ENCODE data around the gene TBX6. TPM values are rescaled to one million over a fixed set of nuclear protein-coding genes. Genes with fewer than 3 reads are reported as not detected.

TBX6 gene
- total and polyA plus RNA-seq, 2 donors = 0.52 to 2.6 TPM

Other genes starting within 250 kb of the TBX6 start
- gene CDIPT, start 228.7 kb downstream of the TBX6 start, total RNA-seq = 44.1 TPM
- gene CDIPT, start 228.7 kb downstream of the TBX6 start, polyA plus RNA-seq = 73.3 TPM
- 0.66 TPM for gene SEZ6L2, start 192.4 kb downstream of the TBX6 start, total RNA-seq
- gene SEZ6L2, start 192.4 kb downstream of the TBX6 start, polyA plus RNA-seq = 0.98 TPM
- 0.09 TPM for gene ASPHD1, start 191.4 kb downstream of the TBX6 start, total RNA-seq
- gene ASPHD1, start 191.4 kb downstream of the TBX6 start, polyA plus RNA-seq = 0.46 TPM
- 4.4 TPM for gene KCTD13, start 165.7 kb downstream of the TBX6 start, total RNA-seq
- gene KCTD13, start 165.7 kb downstream of the TBX6 start, polyA plus RNA-seq = 16.9 TPM
- gene TMEM219, start 129.8 kb downstream of the TBX6 start, total RNA-seq = 61.4 TPM
- gene TMEM219, start 129.8 kb downstream of the TBX6 start, polyA plus RNA-seq = 155 TPM
- gene TAOK2, start 118.1 kb downstream of the TBX6 start, total RNA-seq = 18.5 TPM
- 28.7 TPM for gene TAOK2, start 118.1 kb downstream of the TBX6 start, polyA plus RNA-seq
- 19.9 TPM for gene HIRIP3, start 96.3 kb downstream of the TBX6 start, total RNA-seq
- gene HIRIP3, start 96.3 kb downstream of the TBX6 start, polyA plus RNA-seq = 14.8 TPM
- 48.1 TPM for gene INO80E, start 95.7 kb downstream of the TBX6 start, total RNA-seq
- gene INO80E, start 95.7 kb downstream of the TBX6 start, polyA plus RNA-seq = 84.5 TPM
- gene DOC2A, start 80.9 kb downstream of the TBX6 start, total RNA-seq = 0.24 TPM
- gene DOC2A, start 80.9 kb downstream of the TBX6 start, polyA plus RNA-seq = 1.3 TPM
- not detected for gene C16orf92, start 68.7 kb downstream of the TBX6 start, total RNA-seq
- gene C16orf92, start 68.7 kb downstream of the TBX6 start, polyA plus RNA-seq = not detected
- gene TLCD3B, start 60.7 kb downstream of the TBX6 start, total RNA-seq = 0.24 TPM
- gene TLCD3B, start 60.7 kb downstream of the TBX6 start, polyA plus RNA-seq = 0.68 TPM
- gene ALDOA, start 26.2 kb downstream of the TBX6 start, total RNA-seq = 523 TPM
- 451 TPM for gene ALDOA, start 26.2 kb downstream of the TBX6 start, polyA plus RNA-seq
- 87.3 TPM for gene PPP4C, start 15.9 kb downstream of the TBX6 start, total RNA-seq
- 106 TPM for gene PPP4C, start 15.9 kb downstream of the TBX6 start, polyA plus RNA-seq
- gene YPEL3, start 4.3 kb upstream of the TBX6 start, total RNA-seq = 32.6 TPM
- 231 TPM for gene YPEL3, start 4.3 kb upstream of the TBX6 start, polyA plus RNA-seq
- gene GDPD3, start 21.6 kb upstream of the TBX6 start, total RNA-seq = 1.3 TPM
- gene GDPD3, start 21.6 kb upstream of the TBX6 start, polyA plus RNA-seq = 24.2 TPM
- gene MAPK3, start 31.3 kb upstream of the TBX6 start, total RNA-seq = 14.9 TPM
- 43.9 TPM for gene MAPK3, start 31.3 kb upstream of the TBX6 start, polyA plus RNA-seq
- 312 TPM for gene CORO1A, start 91.7 kb upstream of the TBX6 start, total RNA-seq
- gene CORO1A, start 91.7 kb upstream of the TBX6 start, polyA plus RNA-seq = 554 TPM
- 161 TPM for gene BOLA2B, start 101.7 kb upstream of the TBX6 start, total RNA-seq
- 131 TPM for gene BOLA2B, start 101.7 kb upstream of the TBX6 start, polyA plus RNA-seq
- 32.6 TPM for gene SLX1A, start 102.0 kb upstream of the TBX6 start, total RNA-seq
- 48.8 TPM for gene SLX1A, start 102.0 kb upstream of the TBX6 start, polyA plus RNA-seq
- gene SULT1A3, start 107.3 kb upstream of the TBX6 start, total RNA-seq = 10.6 TPM
- gene SULT1A3, start 107.3 kb upstream of the TBX6 start, polyA plus RNA-seq = 122 TPM
- 0.66 TPM for gene NPIPB13, start 156.6 kb upstream of the TBX6 start, total RNA-seq
- 10.1 TPM for gene NPIPB13, start 156.6 kb upstream of the TBX6 start, polyA plus RNA-seq

All from thymus (tissue), 2 donors.